Spleen (tissue), 11 donors: ENCODE results near the gene MFAP5. TPM values are rescaled to one million over a fixed set of nuclear protein-coding genes. Genes with fewer than 3 reads are reported as not detected.

Source experiments
- DNase-seq: peaks from one replicate; pipeline ENCODE4 v3.0.0-alpha.2; 2020
- H3K27ac ChIP-seq, 8 donors: fragments of 200-600 bp; sonication (generic) in 7 of 8; 1 replicate in 4 of 8; 2 replicates in 4 of 8; pipeline versions ENCODE4 v1.5.0 to v1.8.0; 2016 to 2021; ENCODE audit warnings: inconsistent platforms in 4 of 8, mild to moderate bottlenecking in 4 of 8, moderate library complexity in 1 of 8
- H3K27me3 ChIP-seq, 7 donors: fragments of 200-600 bp; sonication (generic) in 6 of 7; replicated peaks in 1 of 7; 1 replicate in 4 of 7; 2 replicates in 3 of 7; pipeline versions ENCODE4 v1.5.0 to v1.8.0; 2016 to 2021; ENCODE audit warnings: inconsistent platforms in 3 of 7, mild to moderate bottlenecking in 1 of 7
- H3K36me3 ChIP-seq, 6 donors: fragments of 200-600 bp; sonication (generic) in 5 of 6; 1 replicate in 4 of 6; 2 replicates in 2 of 6; pipeline versions ENCODE4 v1.5.0 to v1.8.0; 2016 to 2021; ENCODE audit warnings: inconsistent platforms in 2 of 6
- H3K4me1 ChIP-seq, 6 donors: fragments of 200-600 bp; sonication (generic) in 5 of 6; 1 replicate in 3 of 6; 2 replicates in 3 of 6; pipeline versions ENCODE4 v1.5.0 to v1.8.0; 2016 to 2021; ENCODE audit warnings: inconsistent platforms in 3 of 6
- H3K4me3 ChIP-seq, 8 donors: fragments of 200-600 bp; sonication (generic) in 7 of 8; 1 replicate in 4 of 8; 2 replicates in 4 of 8; pipeline versions ENCODE4 v1.5.0 to v1.8.0; 2016 to 2021; ENCODE audit warnings: inconsistent platforms in 4 of 8, mild to moderate bottlenecking in 4 of 8, moderate library complexity in 2 of 8
- H3K9me3 ChIP-seq, 8 donors: fragments of 200-600 bp; sonication (generic) in 7 of 8; 1 replicate in 4 of 8; 2 replicates in 4 of 8; pipeline versions ENCODE4 v1.5.0 to v1.8.0; 2016 to 2021; ENCODE audit warnings: inconsistent platforms in 4 of 8
- POLR2A ChIP-seq, 3 donors: fragments of 450-650 bp; IDR thresholded peaks; one replicate each; pipeline ENCODE4 v1.5.1; 2017; ENCODE audit warnings: antibody characterized with exemption in 3 of 3, mild to moderate bottlenecking in 1 of 3
- POLR2AphosphoS5 ChIP-seq, 3 donors: sonication (generic); formaldehyde crosslinking; IDR thresholded peaks; one replicate each; pipeline ENCODE4 v1.5.1; 2017; ENCODE audit warnings: antibody characterized with exemption in 3 of 3
- WGBS, 5 donors: extraction: QIAGEN DNeasy Blood & Tissue Kit in 3 of 5; methylation state at CpG; one replicate each; pipeline versions ENCODE4 v1.1.5 to v1.1.7; 2013 to 2018; 5-methylcytosine and 5-hydroxymethylcytosine counted together
- intact Hi-C: fragments of 100-400 bp; cut with DNase I; formaldehyde crosslinking; loops from one replicate; pipeline ENCODE4 v1.15.0; 2023; ENCODE audit warnings: low total_unique reads
- polyA plus RNA-seq, 3 donors: library from polyadenylated mRNA; stranded (reverse); fragments of 200-250 nt; gene quantifications; one replicate each; pipeline ENCODE4 v1.2.1, GENCODE V29; 2013
- total RNA-seq, 7 donors: library from RNA; depleted of rRNA in 3 of 7; stranded (reverse); fragments of >200 nt in 3 of 7; fragmentation: NEBNext Ultra II Directional in 4 of 7; extraction: Animal tissue kit (Norgen Biotek cat#: 25700) in 4 of 7; gene quantifications; one replicate each; pipeline versions ENCODE4 v1.1.0 to v1.2.1, GENCODE V29; 2016 to 2021
- TF ChIP-seq, protein P1 (sequence below), 11 experiments: fragments of 200-600 bp in 7 of 11; fragments of 450-650 bp in 4 of 11; sonication (generic) in 4 of 11; IDR thresholded peaks in 8 of 11; conservative IDR thresholded peaks in 3 of 11; 1 replicate in 7 of 11; 2 replicates in 4 of 11; pipeline versions ENCODE4 v1.4.0 to v1.8.0; 2016 to 2021; ENCODE audit warnings: antibody characterized with exemption in 11 of 11, inconsistent platforms in 4 of 11, mild to moderate bottlenecking in 1 of 11
- donor health status: healthy with polysubstance abuse.
- donor health status: DM: no; HTN: no; CAD: no; lungs with moderate emphysema.
- donor health status: DM: no; HTN: no; CAD: no.
- donor health status: Bipolar disorder and iron deficiency.
- donor health status: healthy.
- donor health status: DM: no; HTN: no; CAD: no.
- donor health status: DM: yes; HTN: yes; CAD: no.

Gene MFAP5
- total and polyA plus RNA-seq, 10 donors = 0.57 to 14.3 (median 3.3) TPM

DNA sequence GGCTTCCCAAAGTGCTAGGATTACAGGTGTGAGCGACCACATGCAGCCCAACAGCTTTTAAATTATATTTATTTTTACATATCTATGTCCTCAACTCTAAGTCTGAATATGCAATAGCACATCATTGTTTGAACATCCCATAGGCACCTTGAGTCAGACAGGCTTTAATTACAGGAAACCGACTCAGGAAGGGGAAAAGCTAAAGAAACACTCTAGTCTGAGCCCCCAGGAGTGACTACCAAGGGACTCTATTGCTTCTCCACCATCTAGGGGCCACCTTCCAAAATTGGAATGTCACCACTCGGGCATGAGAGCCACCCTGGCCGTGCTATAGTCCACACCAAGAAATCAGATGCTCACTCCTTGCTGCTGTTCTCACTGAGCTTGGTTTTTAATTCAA lies 14.0 kb upstream of the MFAP5 start:
- TF ChIP-seq POLR2A (IDR thresholded peaks at IDR 0.05) (no peak), POLR2AphosphoS5 (IDR thresholded peaks at IDR 0.05) (no peak)
- TF ChIP-seq, protein P1, sequence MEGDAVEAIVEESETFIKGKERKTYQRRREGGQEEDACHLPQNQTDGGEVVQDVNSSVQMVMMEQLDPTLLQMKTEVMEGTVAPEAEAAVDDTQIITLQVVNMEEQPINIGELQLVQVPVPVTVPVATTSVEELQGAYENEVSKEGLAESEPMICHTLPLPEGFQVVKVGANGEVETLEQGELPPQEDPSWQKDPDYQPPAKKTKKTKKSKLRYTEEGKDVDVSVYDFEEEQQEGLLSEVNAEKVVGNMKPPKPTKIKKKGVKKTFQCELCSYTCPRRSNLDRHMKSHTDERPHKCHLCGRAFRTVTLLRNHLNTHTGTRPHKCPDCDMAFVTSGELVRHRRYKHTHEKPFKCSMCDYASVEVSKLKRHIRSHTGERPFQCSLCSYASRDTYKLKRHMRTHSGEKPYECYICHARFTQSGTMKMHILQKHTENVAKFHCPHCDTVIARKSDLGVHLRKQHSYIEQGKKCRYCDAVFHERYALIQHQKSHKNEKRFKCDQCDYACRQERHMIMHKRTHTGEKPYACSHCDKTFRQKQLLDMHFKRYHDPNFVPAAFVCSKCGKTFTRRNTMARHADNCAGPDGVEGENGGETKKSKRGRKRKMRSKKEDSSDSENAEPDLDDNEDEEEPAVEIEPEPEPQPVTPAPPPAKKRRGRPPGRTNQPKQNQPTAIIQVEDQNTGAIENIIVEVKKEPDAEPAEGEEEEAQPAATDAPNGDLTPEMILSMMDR (IDR thresholded peaks at IDR 0.05 in 8 of 11, conservative IDR thresholded peaks at IDR 0.05 in 3 of 11) = no peak
- 61 to 89% (median 86%) methylated on average over 4 of the region's 4 CpGs for WGBS, 5 donors

DNA sequence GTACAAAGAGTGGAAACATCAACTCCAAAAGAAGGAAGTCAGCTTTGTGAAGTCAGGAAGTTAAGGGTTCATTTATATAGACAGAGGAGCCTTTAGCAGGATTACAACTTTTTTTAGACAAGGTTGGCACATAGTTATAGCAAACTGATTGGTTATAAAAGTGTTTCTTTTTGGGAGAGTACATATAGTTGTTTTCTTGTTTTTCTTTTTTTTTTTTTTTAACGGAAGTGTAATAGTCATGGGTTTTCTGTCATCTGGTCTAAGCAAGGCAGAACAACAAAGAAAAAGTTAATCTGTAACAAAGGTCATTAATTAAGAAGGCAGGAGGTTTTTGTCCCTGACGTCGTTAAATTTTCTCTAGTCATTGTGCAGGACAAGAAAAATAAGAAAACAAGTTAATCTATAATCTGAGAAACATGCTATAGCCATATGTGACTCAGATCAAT lies 13.0 kb upstream of the MFAP5 start:
- H3K4me1 ChIP-seq = peaks cover 0 to 14% (median 6%) of the 10 kb centered on the region in 6 donors
- no peak for DNase-seq
- H3K4me3 ChIP-seq = no peak overlapping the region
- no peaks in the 10 kb centered on the region for H3K9me3 ChIP-seq
- peak overlapping the region in 4 of 8 donors; percentile 42 to 62 (median 51) for H3K27ac ChIP-seq
- TF ChIP-seq, protein P1 (IDR thresholded peaks at IDR 0.05 in 8 of 11, conservative IDR thresholded peaks at IDR 0.05 in 3 of 11) = no peak
- TF ChIP-seq POLR2AphosphoS5 (IDR thresholded peaks at IDR 0.05) (no peak), POLR2A (IDR thresholded peaks at IDR 0.05) (no peak)
- H3K27me3 ChIP-seq = no peaks in the 10 kb centered on the region
- H3K36me3 ChIP-seq = no peaks in the 10 kb centered on the region
- WGBS, 5 donors = 9 to 33% (median 12%) methylated on average over 3 of the region's 3 CpGs
- intact Hi-C loops = no loop called here

More for the DNA sequence above, 14.0 kb upstream of the MFAP5 start:
- H3K27ac ChIP-seq = peak overlapping the region in 2 of 8 donors; percentile 57 to 62
- H3K4me1 ChIP-seq = peaks cover 0 to 23% (median 8%) of the 10 kb centered on the region in 6 donors
- H3K4me3 ChIP-seq = no peak overlapping the region
- no peaks in the 10 kb centered on the region for H3K36me3 ChIP-seq
- H3K9me3 ChIP-seq = no peaks in the 10 kb centered on the region
- H3K27me3 ChIP-seq = no peaks in the 10 kb centered on the region
- intact Hi-C loops = no loop called here
- no peak for DNase-seq

DNA sequence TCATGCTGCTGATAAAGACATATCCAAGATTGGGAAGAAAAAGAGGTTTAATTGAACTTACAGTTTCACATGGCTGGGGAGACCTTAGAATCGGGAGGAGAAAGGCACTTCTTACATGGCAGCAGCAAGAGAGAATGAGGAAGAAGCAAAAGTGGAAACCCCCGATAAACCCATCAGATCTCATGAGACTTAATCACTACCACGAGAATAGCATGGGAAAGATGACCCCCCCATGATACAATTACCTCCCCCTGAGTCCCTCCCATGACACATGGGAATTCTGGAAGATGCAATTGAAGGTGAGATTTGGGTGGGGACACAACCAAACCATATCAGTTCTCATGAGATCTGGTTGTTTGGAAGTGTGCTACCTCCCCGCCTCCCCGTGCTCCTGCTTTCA lies 9.8 kb upstream of the MFAP5 start:
- TF ChIP-seq, protein P1 (IDR thresholded peaks at IDR 0.05 in 8 of 11, conservative IDR thresholded peaks at IDR 0.05 in 3 of 11) = no peak
- no peak for TF ChIP-seq POLR2A (IDR thresholded peaks at IDR 0.05)
- no peak for TF ChIP-seq POLR2AphosphoS5 (IDR thresholded peaks at IDR 0.05)
- WGBS, 5 donors = 79 to 86% (median 85%) methylated on average over 5 of the region's 5 CpGs
- intact Hi-C loops = no loop called here
- Histone ChIP-seq H3K27me3 (no peaks in the 10 kb centered on the region), H3K36me3 (no peaks in the 10 kb centered on the region), H3K27ac (peak overlapping the region in 3 of 8 donors; percentile 22 to 36 (median 26)), H3K4me1 (peaks cover 0 to 17% (median 7%) of the 10 kb centered on the region in 6 donors), H3K9me3 (no peaks in the 10 kb centered on the region), H3K4me3 (no peak overlapping the region)
- no peak for DNase-seq

DNA sequence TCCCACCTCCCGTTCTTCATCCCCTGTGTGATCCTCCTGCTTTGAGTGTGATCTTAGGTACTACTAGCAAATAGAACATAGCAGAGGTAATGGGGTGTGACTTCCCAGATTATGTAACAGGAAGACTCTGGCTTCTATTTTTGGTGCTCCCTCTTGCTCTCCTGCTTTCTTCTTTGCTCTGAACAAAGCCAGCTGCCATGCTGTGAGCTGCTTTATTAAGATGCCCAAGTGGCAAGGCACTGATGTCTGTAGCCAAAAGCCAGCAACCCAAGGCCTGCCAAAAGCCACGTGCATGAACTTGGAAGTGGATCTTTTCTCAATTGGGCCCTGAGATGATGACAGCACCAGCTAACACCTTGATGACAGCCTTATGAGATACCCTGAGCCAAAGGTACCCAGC lies 5.8 kb upstream of the MFAP5 start:
- no peak for DNase-seq
- 71 to 73% (median 72%) methylated on average over 2 of the region's 2 CpGs for WGBS, 5 donors
- peaks cover 0 to 3% (median 0%) of the 10 kb centered on the region in 7 donors for H3K27me3 ChIP-seq
- no peaks in the 10 kb centered on the region for H3K36me3 ChIP-seq
- intact Hi-C loops = no loop called here
- no peaks in the 10 kb centered on the region for H3K9me3 ChIP-seq
- no peak overlapping the region for H3K4me3 ChIP-seq
- no peak overlapping the region for H3K27ac ChIP-seq
- TF ChIP-seq, protein P1 (IDR thresholded peaks at IDR 0.05 in 8 of 11, conservative IDR thresholded peaks at IDR 0.05 in 3 of 11) = no peak
- TF ChIP-seq POLR2A (IDR thresholded peaks at IDR 0.05) = no peak
- no peak for TF ChIP-seq POLR2AphosphoS5 (IDR thresholded peaks at IDR 0.05)
- peaks cover 0 to 12% (median 3%) of the 10 kb centered on the region in 6 donors for H3K4me1 ChIP-seq
